ENCODE measurements around the gene NUDT14.
A peak's percentile ranks its signal among the peaks of the same experiment; 100 is the strongest.

Gene NUDT14

DNA sequence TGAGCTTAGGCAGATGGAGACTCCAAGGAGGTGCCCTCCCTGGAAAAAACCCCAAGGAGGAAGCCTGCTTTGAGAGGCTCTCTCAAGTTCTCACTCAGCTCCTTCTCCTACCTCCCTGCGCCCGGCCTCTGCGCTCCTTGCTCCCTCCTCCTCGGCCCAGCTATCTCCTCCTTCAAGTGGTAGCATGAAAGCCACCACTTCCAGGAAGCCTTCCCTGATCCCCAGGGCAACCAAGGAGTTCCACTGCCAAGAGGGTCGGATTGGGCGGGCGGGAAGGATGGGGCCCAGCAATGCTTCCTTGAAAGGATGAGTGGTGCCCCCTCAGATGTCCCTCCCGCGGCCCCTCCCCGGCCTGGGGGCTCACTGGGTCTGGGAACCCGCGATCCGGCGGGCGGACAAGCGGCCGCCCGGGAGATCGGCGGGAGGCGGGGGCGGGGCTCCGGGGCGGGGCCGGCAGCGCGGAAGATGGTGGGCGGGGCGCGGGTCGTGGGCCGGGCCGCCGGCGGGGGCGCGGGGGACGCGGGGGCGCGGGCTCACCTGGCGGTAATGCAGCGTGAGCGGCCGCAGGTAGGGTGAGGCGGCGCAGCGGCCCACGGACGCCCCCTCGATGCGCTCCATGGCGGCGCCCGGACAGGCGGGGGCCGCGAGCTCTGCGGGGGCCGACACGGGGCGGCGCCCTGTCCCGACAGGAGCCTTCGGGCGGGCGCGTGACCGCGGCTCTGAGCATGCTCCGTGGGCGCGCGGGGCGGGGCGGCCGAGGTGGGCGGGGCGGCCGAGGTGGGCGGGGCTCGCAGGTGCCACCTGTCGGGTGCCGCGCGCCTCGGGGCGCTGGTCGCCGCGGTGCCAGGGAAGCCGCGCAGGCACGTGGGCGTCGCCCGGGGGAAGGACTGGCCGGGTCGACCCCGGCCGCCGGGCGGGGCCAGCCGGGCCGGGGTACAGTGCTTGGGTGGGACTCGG, at the start of gene NUDT14:
Gene NUDT14 (minus strand): TSS at position 721 of the 957 bp plus-strand sequence. CDS start 103 bp downstream, at position 618.
- DNase-seq (ENCODE audit: low read depth), result peak; percentile 16

- DNase-seq (ENCODE audit: low read depth), result no peak
These were observed 48.1 kb upstream of the NUDT14 start for GRCh38 chr14:105229099-105229655.

- DNase-seq (ENCODE audit: low read depth), result no peak
These were observed 47.5 kb upstream of the NUDT14 start for GRCh38 chr14:105228562-105228961.

DNA sequence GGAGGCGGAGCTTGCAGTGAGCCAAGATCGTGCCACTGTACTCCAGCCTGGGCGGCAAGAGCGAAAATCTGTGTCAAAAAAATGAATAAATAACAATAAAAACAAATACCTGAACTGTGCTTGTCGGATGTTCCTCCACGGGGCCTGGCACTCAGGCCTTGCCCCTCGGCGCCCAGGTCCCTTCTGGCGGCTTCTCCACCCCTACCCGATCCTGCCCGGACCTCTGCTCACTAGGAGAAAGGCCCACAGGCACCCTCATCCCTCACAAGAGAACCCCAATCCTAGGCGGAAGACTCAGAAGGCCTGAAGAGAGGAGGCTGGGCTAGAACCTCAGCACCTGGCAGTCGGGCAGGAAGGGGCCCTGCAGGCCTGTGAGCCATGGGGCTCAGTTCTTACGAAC, 46.2 kb upstream of the NUDT14 start:
- DNase-seq (ENCODE audit: low read depth), result no peak

DNA sequence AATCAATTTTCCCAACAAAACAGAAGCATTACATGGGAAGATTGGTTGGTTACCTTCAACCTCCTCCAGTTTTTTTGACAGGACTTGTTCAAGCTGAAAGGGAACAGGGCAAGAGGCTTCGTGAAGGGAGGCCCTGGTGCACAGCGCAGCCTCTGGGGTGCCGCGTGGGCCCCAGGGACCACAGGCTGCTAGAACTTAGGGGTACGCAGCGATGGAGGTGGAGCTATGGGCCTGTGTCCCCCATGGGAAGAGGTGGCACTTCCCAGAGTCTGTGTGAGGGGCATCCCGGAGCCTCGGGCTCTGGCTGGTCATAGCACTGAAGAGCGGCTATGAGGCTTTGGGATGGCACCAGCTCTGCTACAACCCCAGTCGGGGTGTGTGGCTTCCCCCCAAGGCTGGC, 45.1 kb upstream of the NUDT14 start:
- no peak for DNase-seq (ENCODE audit: low read depth)

DNA sequence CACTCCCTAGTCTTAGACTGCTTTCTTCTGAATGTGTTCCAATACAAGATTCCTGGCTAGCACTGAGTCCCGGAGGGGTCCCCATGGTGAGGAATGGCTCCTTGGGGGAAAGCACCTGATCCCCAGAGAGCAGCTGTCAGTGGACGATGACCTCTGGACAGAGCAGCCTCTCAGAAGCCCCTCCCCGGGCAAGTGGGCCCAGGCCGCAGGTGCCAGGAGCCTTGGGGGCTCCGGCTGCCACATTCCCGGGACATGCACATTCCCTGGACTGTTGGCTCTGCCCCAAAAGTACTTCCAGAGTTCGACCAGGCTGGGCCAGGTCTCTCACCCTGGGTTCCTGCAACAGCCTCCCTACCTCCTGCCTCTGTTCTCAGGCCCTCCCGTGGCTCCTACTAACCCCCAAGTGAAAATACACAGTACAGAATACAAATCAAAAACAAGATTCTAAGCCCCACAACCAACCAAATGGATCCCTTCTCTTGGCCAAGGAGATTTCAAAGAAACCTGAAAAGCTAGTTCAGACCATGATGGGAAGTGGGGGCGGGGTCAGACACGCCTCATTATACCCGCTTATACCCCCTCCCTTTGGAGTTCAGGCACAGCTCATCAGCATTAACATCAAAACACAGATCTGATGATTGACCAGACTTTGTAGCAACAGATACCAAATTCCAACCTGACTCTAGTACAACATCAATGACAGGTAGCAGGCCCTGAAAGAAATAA, 43.9 kb upstream of the NUDT14 start:
- DNase-seq (ENCODE audit: low read depth), result no peak

- no peak for DNase-seq (ENCODE audit: low read depth)
These were observed 42.8 kb upstream of the NUDT14 start for GRCh38 chr14:105223770-105224544.

- no peak for DNase-seq (ENCODE audit: low read depth)
These were observed 42.1 kb upstream of the NUDT14 start for GRCh38 chr14:105223260-105223659.

DNA sequence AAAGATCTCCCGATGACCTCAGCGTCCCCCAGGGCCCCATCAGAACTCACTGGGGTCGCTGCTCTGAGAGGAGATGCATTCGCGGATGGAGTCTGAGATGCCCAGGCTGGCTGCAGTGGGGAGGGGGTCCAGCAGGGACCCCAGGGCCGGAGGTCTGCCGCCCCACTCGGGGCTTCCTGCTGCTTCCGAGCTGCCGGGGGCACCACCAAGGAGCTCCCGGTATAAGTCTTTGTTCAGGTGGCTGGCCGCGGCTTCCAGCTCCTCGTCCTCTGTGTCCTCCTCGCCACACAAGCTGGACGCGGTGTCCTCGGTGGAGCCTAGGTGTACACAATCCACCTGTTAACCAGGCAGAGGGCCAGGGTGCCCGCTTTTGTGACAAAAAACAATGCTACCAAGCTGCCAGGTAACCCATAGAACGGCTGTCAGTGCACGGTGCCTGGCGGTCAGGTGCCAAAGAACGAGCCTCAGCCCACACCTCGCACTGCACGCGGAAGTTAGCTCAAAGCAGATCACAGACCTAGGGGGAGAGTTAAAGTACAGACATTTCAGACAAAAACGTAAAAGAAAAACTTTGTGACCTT, 40.6 kb upstream of the NUDT14 start:
- no peak for DNase-seq (ENCODE audit: low read depth)

- no peak for DNase-seq (ENCODE audit: low read depth)
These were observed 39.8 kb upstream of the NUDT14 start for GRCh38 chr14:105220699-105221597.

DNA sequence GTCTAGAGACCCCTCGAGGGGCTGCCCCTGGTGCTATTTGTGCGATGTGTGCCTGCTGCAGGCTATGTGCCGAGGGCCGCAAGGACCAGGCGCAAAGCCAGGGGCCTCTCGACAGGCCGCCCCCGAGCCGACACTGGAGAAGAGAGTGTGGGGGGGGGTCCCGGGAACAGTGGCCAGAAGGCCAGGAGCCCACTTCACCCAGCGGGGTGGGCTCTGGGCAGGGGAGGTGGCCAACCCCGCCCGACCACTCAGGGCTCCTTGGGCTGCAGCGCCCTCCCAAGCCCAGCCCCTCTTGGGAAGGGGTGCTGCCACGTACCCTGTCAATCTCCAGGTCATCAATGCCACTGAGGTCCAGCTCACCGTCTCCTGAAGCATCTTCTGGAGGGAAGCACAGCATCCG, 38.6 kb upstream of the NUDT14 start:
- DNase-seq (ENCODE audit: low read depth), result no peak

- no peak for DNase-seq (ENCODE audit: low read depth)
These were observed 38.0 kb upstream of the NUDT14 start for GRCh38 chr14:105219043-105219612.

DNA sequence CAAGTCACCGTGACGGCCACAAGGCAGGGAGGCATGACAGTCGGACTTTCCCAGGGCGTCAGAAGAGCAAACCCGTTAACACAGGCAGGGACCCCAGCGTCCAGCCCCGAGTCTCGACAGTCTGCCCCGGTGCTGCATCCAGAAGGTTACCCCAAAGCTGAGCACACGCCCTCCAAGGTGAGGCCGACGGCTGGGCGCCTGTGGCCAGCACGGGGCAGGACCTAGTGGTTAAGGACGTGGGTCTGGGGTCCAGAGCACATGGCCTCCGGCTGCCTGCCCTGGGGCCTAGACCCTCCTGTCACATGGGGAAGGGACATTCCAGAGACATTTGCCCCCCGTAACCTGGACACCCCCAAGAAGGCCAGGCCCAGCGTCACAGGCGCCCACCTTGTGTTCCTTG, 37.5 kb upstream of the NUDT14 start:
- no peak for DNase-seq (ENCODE audit: low read depth)

DNA sequence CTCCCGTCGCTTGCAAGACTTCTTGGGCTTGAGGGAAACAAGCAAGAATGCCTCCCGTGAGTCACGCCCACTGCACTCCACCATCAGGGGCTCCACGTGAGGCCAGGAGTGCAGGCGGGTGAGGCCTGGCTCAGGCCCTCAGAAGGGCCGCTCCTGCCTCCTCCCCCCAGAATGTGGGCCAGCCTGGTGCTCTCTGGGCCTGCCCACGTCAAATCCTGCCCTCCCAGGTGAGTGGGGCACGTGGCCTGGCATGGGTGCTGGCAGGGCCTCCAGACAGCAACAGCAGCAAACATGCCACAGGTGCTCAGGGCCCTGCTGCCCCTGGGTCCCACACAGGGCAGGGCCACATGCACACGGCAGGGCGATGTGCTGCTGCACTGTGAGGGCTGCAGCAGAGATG, 36.7 kb upstream of the NUDT14 start:
- no peak for DNase-seq (ENCODE audit: low read depth)

DNA sequence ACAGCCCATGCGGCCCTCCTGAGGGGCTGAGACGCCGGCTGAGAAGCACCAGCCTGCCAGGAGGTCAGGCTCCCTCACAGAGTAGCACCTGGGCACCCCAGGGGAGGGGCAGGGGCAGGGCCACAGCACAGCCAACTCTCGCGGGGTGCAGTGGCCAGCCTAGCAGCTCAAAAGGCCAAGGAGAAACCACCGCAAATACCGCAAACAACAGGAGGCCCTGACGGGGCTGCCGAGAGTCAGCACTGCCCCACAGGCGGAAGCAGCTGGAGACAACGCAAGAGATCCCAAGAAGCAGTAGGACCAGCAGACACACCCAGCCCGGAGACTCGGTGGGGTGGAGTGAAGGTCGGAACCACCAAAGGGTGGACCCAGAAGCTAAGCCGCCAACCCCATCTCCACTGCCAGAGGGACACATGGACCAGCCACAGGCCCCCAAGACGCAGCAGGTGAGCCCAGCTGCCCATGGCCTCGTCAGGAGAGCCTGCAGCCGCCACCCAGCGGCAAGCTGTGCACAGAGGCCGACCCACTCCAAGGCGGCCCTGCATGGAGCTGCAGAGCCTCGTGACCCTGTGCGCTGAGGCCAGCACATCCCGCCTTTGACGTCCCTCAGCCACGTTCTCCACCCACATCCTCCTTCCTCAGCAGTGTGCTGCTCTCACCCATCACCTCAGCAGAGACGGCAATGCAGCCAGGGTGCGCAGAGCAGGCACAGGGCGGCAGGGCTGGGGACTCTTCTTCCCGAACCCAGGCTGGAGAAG, 35.6 kb upstream of the NUDT14 start:
- DNase-seq (ENCODE audit: low read depth), result no peak

DNA sequence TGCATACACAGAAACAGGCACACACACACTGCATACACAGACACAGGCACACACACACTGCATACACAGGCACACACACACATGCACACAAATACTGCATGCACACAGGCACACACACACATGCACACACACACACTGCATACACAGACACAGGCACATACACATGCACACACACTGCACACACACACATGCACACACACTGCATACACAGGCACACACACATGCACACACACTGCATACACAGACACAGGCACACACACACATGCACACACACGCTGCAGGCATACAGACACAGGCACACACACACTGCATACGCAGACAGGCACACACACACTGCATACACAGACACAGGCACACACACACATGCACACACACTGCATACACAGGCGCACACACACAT, 34.5 kb upstream of the NUDT14 start:
- no peak for DNase-seq (ENCODE audit: low read depth)

GRCh38 chr14:105214324-105214915, 33.3 kb upstream of the NUDT14 start:
- no peak for DNase-seq (ENCODE audit: low read depth)

GRCh38 chr14:105213361-105213760, 32.2 kb upstream of the NUDT14 start:
- DNase-seq (ENCODE audit: low read depth), result no peak

Data from fibroblast of gingiva (primary cell).